HG03575 (cell line): ENCODE measurements around the gene NCLN.
"Not testable (repeated sequence)": the region's sequence is repeated elsewhere in the genome, so short reads cannot be mapped to it uniquely, and the experiment has no call there.

Experiments
- ATAC-seq: cut with Tn5 transposase; IDR thresholded peaks from one replicate; pipeline ENCODE4 v1.9.1; 2021; ENCODE audit not compliant: unreplicated experiment, insufficient number of reproducible peaks, low FRiP score; ENCODE audit errors: extremely low read depth

NCLN gene

GRCh38 chr19:3178377-3178972 is 7.3 kb upstream of the NCLN start, which contains the start of gene S1PR4:
TSS of gene S1PR4 (plus strand) at chr19:3178769. CDS start at chr19:3178793, 24 bp downstream.
- no peak for ATAC-seq

- ATAC-seq: no peak
These were observed 6.6 kb upstream of the NCLN start for GRCh38 chr19:3178973-3179738.

GRCh38 chr19:3179739-3180293 is 5.9 kb upstream of the NCLN start:
- no peak for ATAC-seq

- ATAC-seq: no peak
These were observed 1.7 kb upstream of the NCLN start for GRCh38 chr19:3183721-3184641.

GRCh38 chr19:3184847-3185460 is 776 bp upstream of the NCLN start:
- ATAC-seq: peak; percentile 19

- no peak for ATAC-seq
These were observed 494 bp downstream of the NCLN start for GRCh38 chr19:3186160-3186688.

- no peak for ATAC-seq
These were observed 1.3 kb downstream of the NCLN start for GRCh38 chr19:3186891-3187661.

GRCh38 chr19:3187662-3188511 is 2.2 kb downstream of the NCLN start:
- no peak for ATAC-seq

- ATAC-seq: no peak
These were observed 3.2 kb downstream of the NCLN start for GRCh38 chr19:3188627-3189596.

GRCh38 chr19:3189702-3190469 is 4.2 kb downstream of the NCLN start:
- no peak for ATAC-seq

GRCh38 chr19:3190470-3190770 is 4.7 kb downstream of the NCLN start:
- no peak for ATAC-seq

GRCh38 chr19:3190921-3191805 is 5.4 kb downstream of the NCLN start:
- no peak for ATAC-seq

- ATAC-seq: not testable (repeated sequence)
These were observed 6.0 kb downstream of the NCLN start for GRCh38 chr19:3191806-3192104.

GRCh38 chr19:3192228-3192635 is 6.5 kb downstream of the NCLN start:
- ATAC-seq: no peak

GRCh38 chr19:3192684-3193083 is 7.0 kb downstream of the NCLN start:
- ATAC-seq: no peak
